Measurements from ENCODE around the gene TTC9. TPM values are rescaled to one million over a fixed set of nuclear protein-coding genes. Genes with fewer than 3 reads are reported as not detected.

TTC9 gene
- total and polyA plus RNA-seq, 9 of the 15 experiments (the other 6 are each of a cell fraction or from before 2014, with no cell fraction given) = 0.07 TPM; not detected in 8

GRCh38 chr14:70618314-70618713 is 23.4 kb upstream of the TTC9 start:
- in situ Hi-C loops (cut with MboI) (no loop called here), intact Hi-C loops (cut with micrococcal nuclease) (no loop called here)
- BruUV-seq (replicated peaks) = no TSS peak
- Histone ChIP-seq H4K20me1 (replicated peaks; ENCODE audit: control insufficient read depth, insufficient read depth, low read length) (no peaks in the 10 kb centered on the region), H3K27ac (ENCODE audit: extremely low read depth, low read depth, low read length) (no peak overlapping the region), H3K9ac (ENCODE audit: insufficient read depth in 1 of 2, low read depth in 2 of 2, low read length in 2 of 2) (no peak overlapping the region), H3K4me3 (no peak overlapping the region), H3K4me2 (ENCODE audit: insufficient read depth, low read length) (no peak overlapping the region), H3K9me3 (replicated peaks; ENCODE audit: control insufficient read depth, insufficient read depth, low read depth, low read length) (no peaks in the 10 kb centered on the region), H3K9me1 (ENCODE audit: control insufficient read depth, insufficient read depth, low read length) (no peaks in the 10 kb centered on the region), H3K79me2 (ENCODE audit: control insufficient read depth, insufficient read depth, low read length) (no peaks in the 10 kb centered on the region), H2AFZ (ENCODE audit: low read depth, low read length) (no peak overlapping the region), H3K4me1 (replicated peaks in 1 of 2; ENCODE audit: control insufficient read depth in 2 of 2, insufficient read depth in 2 of 2, low read length in 2 of 2) (no peaks in the 10 kb centered on the region), H3K27me3 (ENCODE audit: control insufficient read depth in 2 of 2, insufficient read depth in 2 of 2, low read length in 2 of 2) (no peaks in the 10 kb centered on the region), H3K36me3 (ENCODE audit: control insufficient read depth, insufficient read depth, low read length) (no peaks in the 10 kb centered on the region)
- ATAC-seq (no peak), DNase-seq (ENCODE audit: extremely low read depth in 1 of 4, low spot score in 3 of 4) (no peak), FAIRE-seq (no peak)
- WGBS (ENCODE audit: insufficient coverage, low coverage, missing lambda C conversion rate) = 6% methylated on average over 2 of the region's 2 CpGs
- CTCF ChIA-PET (ENCODE audit: low intra/inter-chr PET ratio) = no interaction called here
- POLR2A ChIA-PET = no interaction called here
- no peak for TF ChIP-seq ZNF146 (CRISPR knock-in tag; IDR thresholded peaks at IDR 0.05; ENCODE audit: unreplicated experiment)
- no peak for TF ChIP-seq HNRNPK (IDR thresholded peaks at IDR 0.05; ENCODE audit: low read depth, low read length, poor library complexity, severe bottlenecking)
- TF ChIP-seq CTCF (IDR thresholded peaks at IDR 0.05 in 2 of 3, conservative IDR thresholded peaks at IDR 0.05 in 1 of 3; ENCODE audit: insufficient read depth in 2 of 3, low read depth in 1 of 3, low read length in 3 of 3) = no peak
- no peak for TF ChIP-seq ZNF75A (CRISPR knock-in tag; IDR thresholded peaks at IDR 0.05)
- no peak for TF ChIP-seq RERE (CRISPR knock-in tag; IDR thresholded peaks at IDR 0.05; ENCODE audit: borderline replicate concordance)
- no peak for TF ChIP-seq BRF1 (IDR thresholded peaks at IDR 0.05; ENCODE audit: borderline replicate concordance, extremely low read depth, insufficient read length)
- no peak for TF ChIP-seq POLR3A (IDR thresholded peaks at IDR 0.05; ENCODE audit: borderline replicate concordance, extremely low read depth, insufficient read depth, insufficient read length)
- no peak for TF ChIP-seq ZSCAN32 (CRISPR knock-in tag; IDR thresholded peaks at IDR 0.05)
- no peak for TF ChIP-seq MAZ (CRISPR knock-in tag; conservative IDR thresholded peaks at IDR 0.05 in 1 of 2, IDR thresholded peaks at IDR 0.05 in 1 of 2)
- no peak for TF ChIP-seq NRF1 (conservative IDR thresholded peaks at IDR 0.05 in 1 of 2, IDR thresholded peaks at IDR 0.05 in 1 of 2)
- TF ChIP-seq MCM2 (IDR thresholded peaks at IDR 0.05; ENCODE audit: low read depth) = no peak
- no peak for TF ChIP-seq HMG20B (CRISPR knock-in tag; IDR thresholded peaks at IDR 0.05)
- no peak for TF ChIP-seq CEBPG (CRISPR knock-in tag; IDR thresholded peaks at IDR 0.05)
- TF ChIP-seq CEBPG (tag; conservative IDR thresholded peaks at IDR 0.05 in 1 of 2, IDR thresholded peaks at IDR 0.05 in 1 of 2) = no peak
